NOMO-1 (cell line): ENCODE results near the gene SIGMAR1.

Experiments used
- DNase-seq, 2 experiments: peaks; one replicate each; lab custom pipeline; 2025; ENCODE audit not compliant: unreplicated experiment in 2 of 2; lab: John Stamatoyannopoulos, UW

SIGMAR1 gene

GRCh38 chr9:34606190-34606589 lies 31.4 kb downstream of the SIGMAR1 start:
- DNase-seq = no peak

GRCh38 chr9:34603610-34604231 lies 33.9 kb downstream of the SIGMAR1 start:
- DNase-seq = peak; percentile 47 to 71

GRCh38 chr9:34601937-34602573 lies 35.5 kb downstream of the SIGMAR1 start:
- DNase-seq = no peak

- DNase-seq = no peak
Observed at GRCh38 chr9:34600908-34601307, 36.7 kb downstream of the SIGMAR1 start.

GRCh38 chr9:34599546-34599945 lies 38.0 kb downstream of the SIGMAR1 start:
- no peak for DNase-seq

- DNase-seq = no peak
Observed at GRCh38 chr9:34594177-34594576, 43.4 kb downstream of the SIGMAR1 start.

GRCh38 chr9:34592895-34593601 lies 44.5 kb downstream of the SIGMAR1 start:
- DNase-seq = no peak

- DNase-seq = peak; percentile 53 to 60
Observed at GRCh38 chr9:34591917-34592866, 45.4 kb downstream of the SIGMAR1 start.

GRCh38 chr9:34591248-34591916 lies 46.2 kb downstream of the SIGMAR1 start:
- peak; percentile 63 to 76 for DNase-seq

- no peak for DNase-seq
Observed at GRCh38 chr9:34590381-34591247, 47.0 kb downstream of the SIGMAR1 start.

GRCh38 chr9:34589636-34590380 lies 47.8 kb downstream of the SIGMAR1 start, which contains the start of gene CNTFR:
TSS of gene CNTFR (minus strand) at chr9:34589724. CDS start at chr9:34568981, 20,743 bp downstream.
- peak; percentile 15 to 26 for DNase-seq

GRCh38 chr9:34588671-34589635 lies 48.6 kb downstream of the SIGMAR1 start:
- DNase-seq = no peak

- DNase-seq = no peak
Observed at GRCh38 chr9:34587271-34587670, 50.3 kb downstream of the SIGMAR1 start.

GRCh38 chr9:34585946-34586669 lies 51.5 kb downstream of the SIGMAR1 start:
- DNase-seq = no peak

- DNase-seq = no peak
Observed at GRCh38 chr9:34584970-34585369, 52.6 kb downstream of the SIGMAR1 start.
